Measurements from ENCODE around the gene CFAP73.
"Not testable (repeated sequence)": the region's sequence is repeated elsewhere in the genome, so short reads cannot be mapped to it uniquely, and the experiment has no call there.

The CFAP73 gene

DNA sequence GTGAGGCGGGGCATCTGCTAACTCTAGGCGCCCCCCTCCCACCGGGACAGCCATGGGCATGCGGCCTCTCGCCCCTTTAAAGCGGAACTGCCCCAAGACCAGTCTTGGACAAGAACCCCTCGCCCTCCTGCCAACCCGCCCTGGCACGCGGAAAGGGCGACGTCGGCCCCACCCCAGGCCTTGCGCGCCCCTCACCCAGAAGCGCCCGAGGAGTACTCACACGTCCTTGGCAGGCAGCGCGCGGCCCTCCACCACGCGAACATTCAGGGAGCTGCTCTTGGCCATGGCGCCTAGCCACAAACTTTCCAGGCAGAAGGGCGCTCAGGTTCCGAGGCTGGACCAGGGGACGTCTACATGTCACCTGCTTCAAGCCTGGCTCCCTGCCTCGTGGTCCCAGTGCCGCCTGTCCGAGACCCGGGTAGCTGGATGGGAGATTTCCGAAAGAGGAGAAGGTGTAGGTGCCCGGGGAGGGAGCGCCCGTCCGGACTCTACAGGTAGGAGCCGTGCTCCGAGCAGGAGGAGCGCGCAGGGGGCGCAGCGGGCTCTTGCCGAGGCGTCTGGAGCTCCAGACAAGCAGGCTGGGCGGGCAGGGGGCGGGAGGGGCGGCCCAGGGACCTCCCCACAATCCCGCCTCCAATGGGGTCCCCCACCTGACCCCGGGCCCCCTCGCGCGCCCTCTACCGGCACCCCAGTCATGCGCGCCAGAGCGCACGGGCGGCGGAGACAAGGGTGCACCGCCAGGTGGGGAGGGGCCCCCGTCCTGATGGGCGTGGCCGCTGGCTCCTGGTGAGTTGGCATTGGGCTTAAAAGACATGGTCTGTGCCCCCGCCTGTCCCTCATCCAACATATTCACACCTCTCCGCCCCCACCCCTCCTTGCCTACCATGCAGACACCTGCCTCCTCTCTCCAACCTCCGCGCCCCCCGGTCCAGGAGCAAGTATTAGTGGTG, 14.1 kb upstream of the CFAP73 start, which contains the start of gene RASAL1:
Gene RASAL1, minus strand, starts transcription at position 584 of the 950 bp plus-strand sequence. Its CDS starts 299 bp downstream, at position 285.
- Histone ChIP-seq H3K27ac (ENCODE audit: low read length) (no peak within 1 kb of the TSS), H3K36me3 (ENCODE audit: insufficient read depth, low read depth, low read length) (no peaks in the 10 kb centered on the region), H3K27me3 (ENCODE audit: insufficient read depth, low read length) (peaks cover 32% of the 10 kb centered on the region), H3K9me3 (ENCODE audit: insufficient read depth, low read depth, low read length) (no peaks in the 10 kb centered on the region), H3K9ac (ENCODE audit: low read depth, low read length) (peak within 1 kb of the TSS; percentile 61; the same call in 1 of the 2 replicates), H3K4me1 (ENCODE audit: insufficient read depth, low read length) (no peaks in the 10 kb centered on the region), H3K4me3 (ENCODE audit: low read length) (peak within 1 kb of the TSS; percentile 74)

DNA sequence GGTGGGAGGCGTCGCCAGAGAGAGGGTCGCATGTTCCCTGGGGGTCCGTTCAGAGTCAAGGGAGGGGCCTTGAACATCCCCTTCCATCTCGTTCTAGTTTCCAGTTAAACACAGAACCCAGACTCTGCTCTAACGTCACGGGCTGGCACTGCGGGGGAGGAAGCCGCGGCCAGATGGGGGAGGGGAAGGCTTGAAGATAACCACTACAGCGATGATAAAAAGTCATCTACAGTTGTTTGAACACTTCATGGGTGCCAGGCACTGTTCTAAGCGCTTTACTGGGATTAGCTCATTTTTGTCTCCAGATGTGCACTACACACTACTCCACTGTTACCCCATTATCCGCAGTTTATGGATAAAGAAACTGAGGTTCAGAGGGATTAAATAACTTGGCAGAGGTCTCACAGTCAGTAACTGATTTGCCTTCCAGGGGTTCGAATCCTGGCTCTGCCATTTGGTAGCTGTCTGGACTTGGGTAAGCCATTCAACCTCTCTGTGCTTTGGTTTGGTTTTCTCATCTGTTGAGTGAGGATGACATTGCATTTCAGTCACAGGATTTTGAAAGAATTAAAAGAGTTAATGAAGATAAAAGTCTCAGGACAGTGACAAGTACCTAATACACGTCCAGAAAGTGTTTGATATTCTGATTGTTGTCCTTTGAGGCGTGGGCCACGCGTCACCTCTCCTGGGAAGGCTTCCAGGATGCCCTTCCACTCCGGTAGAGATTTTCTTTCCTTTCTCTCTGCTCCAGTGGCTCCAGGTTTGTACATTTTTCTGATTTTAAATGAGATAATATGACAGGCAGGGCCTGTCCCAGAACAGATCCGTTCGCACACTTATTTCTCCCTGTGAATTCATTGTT, 13.2 kb upstream of the CFAP73 start:
- no peak overlapping the region for H3K9ac ChIP-seq (ENCODE audit: low read depth, low read length)
- peaks cover 32% of the 10 kb centered on the region for H3K27me3 ChIP-seq (ENCODE audit: insufficient read depth, low read length)
- no peaks in the 10 kb centered on the region for H3K36me3 ChIP-seq (ENCODE audit: insufficient read depth, low read depth, low read length)
- no peaks in the 10 kb centered on the region for H3K9me3 ChIP-seq (ENCODE audit: insufficient read depth, low read depth, low read length)
- H3K4me1 ChIP-seq (ENCODE audit: insufficient read depth, low read length): no peaks in the 10 kb centered on the region
- H3K27ac ChIP-seq (ENCODE audit: low read length): no peak overlapping the region
- H3K4me3 ChIP-seq (ENCODE audit: low read length): peak overlapping the region; percentile 64; the same call in 1 of the 2 replicates

DNA sequence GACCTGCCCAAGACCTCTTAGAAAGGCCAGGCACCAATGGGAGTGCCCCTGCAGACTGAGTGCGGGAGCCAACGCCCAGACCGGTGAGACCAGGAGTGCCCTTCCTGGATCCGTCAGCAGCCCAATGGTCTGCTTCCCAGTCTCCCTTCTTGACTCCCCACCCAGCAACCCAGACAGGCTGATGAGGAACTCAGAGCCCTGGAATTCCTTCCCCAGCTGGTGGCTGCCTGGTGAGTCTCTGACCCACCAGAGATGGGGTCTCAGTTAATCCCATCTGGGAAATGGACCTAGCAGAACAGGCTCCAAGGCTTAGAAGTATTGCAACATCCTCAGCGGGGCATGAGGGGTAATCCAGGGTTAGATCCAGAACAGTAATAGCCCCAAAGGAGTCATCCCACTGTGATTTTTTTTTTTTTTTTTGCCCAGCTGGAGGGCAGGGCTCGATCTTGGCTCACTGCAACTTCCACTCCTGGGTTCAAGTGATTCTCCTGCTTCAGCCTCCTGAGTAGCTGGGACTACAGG, 12.5 kb upstream of the CFAP73 start:
- Histone ChIP-seq H3K27ac (ENCODE audit: low read length) (no peak overlapping the region), H3K9ac (ENCODE audit: low read depth, low read length) (no peak overlapping the region), H3K36me3 (ENCODE audit: insufficient read depth, low read depth, low read length) (no peaks in the 10 kb centered on the region), H3K4me3 (ENCODE audit: low read length) (no peak overlapping the region), H3K27me3 (ENCODE audit: insufficient read depth, low read length) (peaks cover 32% of the 10 kb centered on the region), H3K9me3 (ENCODE audit: insufficient read depth, low read depth, low read length) (no peaks in the 10 kb centered on the region), H3K4me1 (ENCODE audit: insufficient read depth, low read length) (no peaks in the 10 kb centered on the region)

DNA sequence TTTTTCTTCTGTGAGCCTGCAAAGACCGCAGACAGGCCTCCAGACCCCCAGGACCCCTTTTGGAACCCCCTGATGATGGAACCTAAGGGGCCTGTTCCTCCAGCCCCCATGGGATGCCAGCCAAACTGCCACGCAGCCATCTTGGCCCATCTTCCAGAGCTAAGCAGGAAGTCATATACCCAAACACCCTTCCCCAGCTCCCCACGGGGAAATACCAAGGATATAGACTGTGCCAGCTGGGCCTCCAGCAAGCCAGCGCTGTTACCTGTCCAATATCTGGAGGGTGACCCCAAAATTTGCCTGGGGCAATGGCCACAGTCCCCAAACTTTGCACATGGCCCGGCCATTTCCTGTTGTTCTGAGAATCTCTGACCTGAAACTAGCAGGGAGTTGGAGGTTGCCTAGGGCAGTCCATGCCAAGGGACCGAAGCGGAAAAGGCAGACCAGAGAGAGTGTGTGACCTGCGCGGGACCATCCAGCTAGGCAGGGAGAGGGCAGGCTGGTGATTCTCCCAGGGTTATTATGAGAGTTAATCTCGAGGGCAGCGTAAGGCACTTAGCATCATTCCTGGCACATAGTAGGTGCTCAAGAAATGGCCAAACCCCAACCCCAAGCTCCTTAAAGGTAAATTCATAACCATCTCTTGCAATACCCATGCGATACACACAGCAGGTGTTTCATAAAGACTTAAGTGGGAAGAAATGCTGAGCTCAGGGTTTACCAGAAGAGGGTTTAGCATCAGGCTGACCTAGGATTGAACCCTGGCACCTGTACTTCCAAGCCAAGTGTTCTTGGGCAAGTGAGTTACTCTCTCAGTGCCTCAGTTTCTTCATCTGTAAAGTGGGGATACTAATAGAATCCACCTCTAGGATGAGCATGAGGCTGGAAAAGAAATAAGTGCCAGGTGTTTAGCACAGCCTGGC, 11.4 kb upstream of the CFAP73 start:
- no peak overlapping the region for H3K9ac ChIP-seq (ENCODE audit: low read depth, low read length)
- no peaks in the 10 kb centered on the region for H3K4me1 ChIP-seq (ENCODE audit: insufficient read depth, low read length)
- H3K27ac ChIP-seq (ENCODE audit: low read length): no peak overlapping the region
- H3K27me3 ChIP-seq (ENCODE audit: insufficient read depth, low read length): peaks cover 32% of the 10 kb centered on the region
- H3K9me3 ChIP-seq (ENCODE audit: insufficient read depth, low read depth, low read length): no peaks in the 10 kb centered on the region
- H3K36me3 ChIP-seq (ENCODE audit: insufficient read depth, low read depth, low read length): no peaks in the 10 kb centered on the region
- H3K4me3 ChIP-seq (ENCODE audit: low read length): no peak overlapping the region

DNA sequence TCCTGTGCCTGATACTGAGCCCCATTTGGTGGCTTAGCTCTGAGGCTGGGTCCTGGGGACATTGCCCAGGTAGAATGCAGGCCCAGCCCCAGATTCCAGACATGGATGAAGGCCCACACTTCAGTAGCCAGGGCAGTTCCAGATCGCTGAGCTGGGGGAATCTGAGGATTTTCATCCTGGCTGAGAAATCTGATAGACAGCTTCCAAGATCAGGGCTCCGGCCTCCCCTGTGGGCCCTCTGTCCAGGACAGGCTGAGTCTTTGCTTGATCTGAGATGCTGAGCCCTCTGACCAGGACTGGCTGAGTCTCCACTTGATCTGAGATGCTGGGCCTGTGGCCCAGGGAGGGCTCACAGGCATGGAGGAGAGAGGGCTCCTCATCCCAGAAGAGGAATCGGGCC, 10.7 kb upstream of the CFAP73 start:
- no peak overlapping the region for H3K4me3 ChIP-seq (ENCODE audit: low read length)
- peaks cover 28% of the 10 kb centered on the region for H3K27me3 ChIP-seq (ENCODE audit: insufficient read depth, low read length)
- H3K36me3 ChIP-seq (ENCODE audit: insufficient read depth, low read depth, low read length): no peaks in the 10 kb centered on the region
- no peak overlapping the region for H3K9ac ChIP-seq (ENCODE audit: low read depth, low read length)
- no peak overlapping the region for H3K27ac ChIP-seq (ENCODE audit: low read length)
- no peaks in the 10 kb centered on the region for H3K4me1 ChIP-seq (ENCODE audit: insufficient read depth, low read length)
- no peaks in the 10 kb centered on the region for H3K9me3 ChIP-seq (ENCODE audit: insufficient read depth, low read depth, low read length)

DNA sequence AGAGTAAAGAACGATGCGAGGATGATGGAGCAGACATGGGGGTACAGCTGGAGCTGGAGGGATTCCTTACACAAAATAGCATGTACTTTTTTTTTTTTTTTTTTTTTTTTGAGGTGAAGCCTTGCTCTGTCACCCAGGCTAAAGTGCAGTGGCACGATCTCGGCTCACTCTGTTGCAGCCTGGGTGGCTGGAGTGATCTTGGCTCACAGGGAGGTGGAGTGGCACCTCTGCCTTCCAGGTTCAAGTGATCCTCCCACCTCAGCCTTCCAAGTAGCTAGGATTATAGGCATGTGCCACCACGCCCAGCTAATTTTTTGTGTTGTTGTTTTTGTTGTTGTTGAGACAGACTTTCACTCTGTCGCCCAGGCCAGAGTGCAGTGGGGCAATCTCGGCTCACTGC, 8.8 kb upstream of the CFAP73 start:
- no peak overlapping the region for H3K27ac ChIP-seq (ENCODE audit: low read length)
- H3K27me3 ChIP-seq (ENCODE audit: insufficient read depth, low read length): peaks cover 11% of the 10 kb centered on the region
- H3K9me3 ChIP-seq (ENCODE audit: insufficient read depth, low read depth, low read length): no peaks in the 10 kb centered on the region
- H3K4me3 ChIP-seq (ENCODE audit: low read length): no peak overlapping the region
- no peaks in the 10 kb centered on the region for H3K36me3 ChIP-seq (ENCODE audit: insufficient read depth, low read depth, low read length)
- H3K4me1 ChIP-seq (ENCODE audit: insufficient read depth, low read length): peaks cover 2% of the 10 kb centered on the region; the same call in 1 of the 2 replicates
- no peak overlapping the region for H3K9ac ChIP-seq (ENCODE audit: low read depth, low read length)

DNA sequence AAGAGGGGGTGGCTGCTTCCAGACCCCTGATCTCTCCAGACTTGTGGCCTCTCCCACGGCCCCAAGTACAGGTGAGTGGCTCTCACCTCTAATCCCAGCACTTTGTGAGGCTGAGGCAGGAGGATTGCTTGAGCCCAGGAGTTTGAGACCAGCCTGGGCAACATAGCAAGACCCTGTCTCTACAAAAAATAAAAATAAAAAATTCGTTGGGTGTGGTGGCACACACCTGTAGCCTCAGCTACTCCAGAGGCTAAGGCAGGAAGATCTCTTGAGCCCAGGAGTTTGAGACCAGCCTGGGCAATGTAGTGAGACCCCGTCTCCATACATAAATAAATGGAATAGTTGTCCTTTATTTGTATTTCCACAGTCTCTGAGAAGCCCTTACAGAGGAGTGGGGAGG, 7.8 kb upstream of the CFAP73 start:
- H3K4me3 ChIP-seq (ENCODE audit: low read length); H3K27ac ChIP-seq (ENCODE audit: low read length); H3K9ac ChIP-seq (ENCODE audit: low read depth, low read length); H3K36me3 ChIP-seq (ENCODE audit: insufficient read depth, low read depth, low read length); H3K4me1 ChIP-seq (ENCODE audit: insufficient read depth, low read length); H3K9me3 ChIP-seq (ENCODE audit: insufficient read depth, low read depth, low read length); H3K27me3 ChIP-seq (ENCODE audit: insufficient read depth, low read length): not testable (repeated sequence)

DNA sequence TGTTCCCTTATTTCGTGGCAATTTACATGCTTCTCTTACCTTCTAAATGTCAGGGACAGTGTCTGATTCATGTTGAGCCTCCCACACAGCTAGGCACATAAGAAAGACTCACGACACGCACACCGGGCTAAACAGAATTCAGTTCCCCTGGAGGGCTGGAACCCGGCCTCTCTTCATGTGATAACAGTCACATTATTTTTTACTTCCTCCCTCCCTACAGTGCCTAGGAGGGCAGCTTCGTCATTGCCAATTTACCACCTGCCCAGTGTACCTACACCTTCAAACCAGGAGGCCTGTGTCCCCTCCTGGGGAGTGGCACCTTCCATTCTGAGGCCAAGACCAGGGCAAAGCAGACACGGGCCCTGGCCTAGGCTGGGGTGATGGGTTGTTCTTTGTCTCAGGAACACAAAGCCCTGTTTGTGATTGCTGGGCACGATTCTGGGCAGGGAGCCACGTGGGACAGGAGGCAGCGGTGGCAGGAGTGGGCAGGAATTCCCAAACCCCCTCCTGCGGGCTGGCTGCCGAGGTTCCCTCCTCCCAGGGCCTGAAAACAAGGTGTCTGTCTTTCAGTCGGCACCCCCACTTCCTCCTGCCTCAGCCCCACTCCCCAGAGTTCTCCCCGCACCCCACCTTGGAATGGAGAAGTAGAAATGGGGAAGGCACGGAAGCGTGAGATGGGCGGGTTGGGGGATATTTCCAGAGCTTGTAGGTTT, 7.2 kb upstream of the CFAP73 start:
- H3K36me3 ChIP-seq (ENCODE audit: insufficient read depth, low read depth, low read length): no peaks in the 10 kb centered on the region
- H3K9me3 ChIP-seq (ENCODE audit: insufficient read depth, low read depth, low read length): no peaks in the 10 kb centered on the region
- peaks cover 2% of the 10 kb centered on the region; the same call in 1 of the 2 replicates for H3K4me1 ChIP-seq (ENCODE audit: insufficient read depth, low read length)
- H3K27ac ChIP-seq (ENCODE audit: low read length): no peak overlapping the region
- no peak overlapping the region for H3K4me3 ChIP-seq (ENCODE audit: low read length)
- no peaks in the 10 kb centered on the region for H3K27me3 ChIP-seq (ENCODE audit: insufficient read depth, low read length)
- no peak overlapping the region for H3K9ac ChIP-seq (ENCODE audit: low read depth, low read length)

DNA sequence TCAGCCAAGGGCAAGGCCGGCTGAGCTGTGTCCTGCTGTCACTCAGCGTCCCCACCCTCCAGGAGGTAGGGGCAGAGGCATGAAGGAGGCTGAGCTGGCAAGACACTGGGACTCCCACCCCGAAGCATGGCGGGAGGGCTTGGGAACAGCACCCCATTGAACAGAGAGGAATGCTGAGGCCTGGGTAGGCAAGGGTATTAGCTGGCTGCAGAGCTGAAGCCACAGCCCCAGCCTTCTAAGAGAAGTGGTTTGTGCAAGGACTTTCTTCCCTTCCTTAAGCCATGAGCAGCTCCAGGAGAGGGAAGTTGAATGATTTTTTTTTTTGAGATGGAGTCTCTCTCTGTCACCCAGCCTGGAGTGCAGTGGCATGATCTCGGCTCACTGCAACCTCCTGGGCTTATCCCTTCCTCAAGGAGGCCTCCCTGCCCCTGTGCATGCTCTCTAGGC, 6.6 kb upstream of the CFAP73 start:
- no peaks in the 10 kb centered on the region for H3K9me3 ChIP-seq (ENCODE audit: insufficient read depth, low read depth, low read length)
- H3K27me3 ChIP-seq (ENCODE audit: insufficient read depth, low read length): no peaks in the 10 kb centered on the region
- no peak overlapping the region for H3K9ac ChIP-seq (ENCODE audit: low read depth, low read length)
- no peaks in the 10 kb centered on the region for H3K36me3 ChIP-seq (ENCODE audit: insufficient read depth, low read depth, low read length)
- no peak overlapping the region for H3K27ac ChIP-seq (ENCODE audit: low read length)
- H3K4me1 ChIP-seq (ENCODE audit: insufficient read depth, low read length): peaks cover 2% of the 10 kb centered on the region; the same call in 1 of the 2 replicates
- H3K4me3 ChIP-seq (ENCODE audit: low read length): no peak overlapping the region

DNA sequence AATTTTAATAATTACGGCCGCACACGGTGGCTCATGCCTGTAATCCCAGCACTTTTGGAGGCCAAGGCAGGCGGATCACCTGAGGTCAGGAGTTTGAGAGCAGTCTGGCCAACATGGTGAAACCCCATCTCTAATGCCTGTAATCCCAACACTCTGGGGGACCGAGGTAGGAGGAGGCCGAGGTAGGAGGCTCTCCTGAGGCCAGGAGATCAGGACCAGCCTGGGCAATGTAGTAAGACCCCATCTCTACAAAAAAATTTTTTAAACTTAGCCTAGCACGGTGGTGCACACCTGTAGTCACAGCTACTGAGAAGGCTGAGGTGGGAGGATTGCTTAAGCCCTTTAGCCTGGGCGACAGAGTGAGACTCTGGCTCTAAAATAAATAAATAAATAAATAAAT, 5.6 kb upstream of the CFAP73 start:
- Histone ChIP-seq H3K4me1 (ENCODE audit: insufficient read depth, low read length) (peaks cover 2% of the 10 kb centered on the region; the same call in 1 of the 2 replicates), H3K9me3 (ENCODE audit: insufficient read depth, low read depth, low read length) (no peaks in the 10 kb centered on the region), H3K4me3 (ENCODE audit: low read length) (no peak overlapping the region), H3K9ac (ENCODE audit: low read depth, low read length) (no peak overlapping the region), H3K36me3 (ENCODE audit: insufficient read depth, low read depth, low read length) (no peaks in the 10 kb centered on the region), H3K27ac (ENCODE audit: low read length) (no peak overlapping the region), H3K27me3 (ENCODE audit: insufficient read depth, low read length) (no peaks in the 10 kb centered on the region)

All from iPS-20b (cell line).